ENCODE results near the gene RBM12.

GRCh38 chr20:35652641-35653429 is 11.9 kb downstream of the RBM12 start:
- no peak for TF ChIP-seq RFX5 (IDR thresholded peaks at IDR 0.05; ENCODE audit: low read depth, low read length)
- TF ChIP-seq CTCF (conservative IDR thresholded peaks at IDR 0.05; ENCODE audit: low read depth, low read length): no peak

Measured in IMR-90 (cell line).